Small intestine (tissue), 7 donors: Measurements from ENCODE around the gene LCE2D. TPM values are rescaled to one million over a fixed set of nuclear protein-coding genes. Genes with fewer than 3 reads are reported as not detected.
"Not testable (repeated sequence)": the region's sequence is repeated elsewhere in the genome, so short reads cannot be mapped to it uniquely, and the experiment has no call there.

Experiments
- DNase-seq, 2 donors: peaks; one replicate each; pipeline versions ENCODE4 v3.0.0 to v3.0.0-alpha.2; 2013
- FAIRE-seq: peaks from 2 replicates; lab custom pipeline; 2012; peaks lifted over from hg19 to GRCh38; lab: Jason Lieb, UNC
- H3K27ac ChIP-seq, 3 donors: one replicate each; pipeline ENCODE4 v1.5.1; 2013; ENCODE audit warnings: low read length in 2 of 3, mild to moderate bottlenecking in 2 of 3, control low read depth in 1 of 3, inconsistent platforms in 1 of 3, low read depth in 1 of 3, moderate library complexity in 1 of 3
- H3K27me3 ChIP-seq, 3 donors: one replicate each; pipeline ENCODE4 v1.6.1; 2013; ENCODE audit warnings: low read length in 3 of 3, inconsistent platforms in 1 of 3; ENCODE audit not compliant: control insufficient read depth in 3 of 3, insufficient read depth in 3 of 3
- H3K36me3 ChIP-seq, 3 donors: one replicate each; pipeline ENCODE4 v1.6.1; 2013; ENCODE audit warnings: low read length in 3 of 3, inconsistent platforms in 1 of 3, low read depth in 1 of 3, mild to moderate bottlenecking in 1 of 3, moderate library complexity in 1 of 3; ENCODE audit not compliant: control insufficient read depth in 3 of 3, insufficient read depth in 2 of 3
- H3K4me1 ChIP-seq, 3 donors: one replicate each; pipeline ENCODE4 v1.6.1; 2013; ENCODE audit warnings: low read length in 2 of 3, inconsistent platforms in 1 of 3, low read depth in 1 of 3, mild to moderate bottlenecking in 1 of 3, moderate library complexity in 1 of 3; ENCODE audit not compliant: control insufficient read depth in 3 of 3, insufficient read depth in 2 of 3
- H3K4me3 ChIP-seq, 3 donors: one replicate each; pipeline ENCODE4 v1.5.1; 2013; ENCODE audit warnings: low read length in 3 of 3, control low read depth in 1 of 3, inconsistent platforms in 1 of 3, low read depth in 1 of 3, mild to moderate bottlenecking in 1 of 3, moderate library complexity in 1 of 3
- H3K9me3 ChIP-seq, 2 donors: one replicate each; pipeline ENCODE4 v1.6.1; 2013; ENCODE audit warnings: low read depth in 1 of 2, low read length in 1 of 2; ENCODE audit not compliant: control insufficient read depth in 2 of 2, insufficient read depth in 1 of 2
- WGBS, 3 donors: extraction: QIAGEN DNeasy Blood & Tissue Kit; methylation state at CpG; one replicate each; pipeline ENCODE4 v1.1.7; 2013; 5-methylcytosine and 5-hydroxymethylcytosine counted together
- polyA plus RNA-seq, 4 donors: library from polyadenylated mRNA; stranded (reverse) in 3 of 4; unstranded in 1 of 4; fragments of 200-250 nt in 3 of 4; fragments of 120-200 nt in 1 of 4; gene quantifications; one replicate each; pipeline versions ENCODE4 v1.2.1 to v1.2.3, GENCODE V29; 2013
- donor health status: healthy with polysubstance abuse.
- donor health status: control.
- donor health status: control.
- donor health status: Bipolar disorder and iron deficiency.
- donor health status: healthy.

Gene LCE2D
- polyA plus RNA-seq, 4 donors: not detected

- Histone ChIP-seq H3K4me3 (no peak overlapping the region), H3K36me3 (no peaks in the 10 kb centered on the region), H3K9me3 (no peaks in the 10 kb centered on the region), H3K4me1 (no peaks in the 10 kb centered on the region), H3K27ac (no peak overlapping the region), H3K27me3 (peaks cover 0 to 1% (median 0%) of the 10 kb centered on the region in 3 donors)
- FAIRE-seq: no peak
- 48 to 62% (median 56%) methylated on average over 3 of the region's 3 CpGs for WGBS, 3 donors
- no peak for DNase-seq
These were observed 19.2 kb upstream of the LCE2D start for GRCh38 chr1:152643945-152644344.

DNA sequence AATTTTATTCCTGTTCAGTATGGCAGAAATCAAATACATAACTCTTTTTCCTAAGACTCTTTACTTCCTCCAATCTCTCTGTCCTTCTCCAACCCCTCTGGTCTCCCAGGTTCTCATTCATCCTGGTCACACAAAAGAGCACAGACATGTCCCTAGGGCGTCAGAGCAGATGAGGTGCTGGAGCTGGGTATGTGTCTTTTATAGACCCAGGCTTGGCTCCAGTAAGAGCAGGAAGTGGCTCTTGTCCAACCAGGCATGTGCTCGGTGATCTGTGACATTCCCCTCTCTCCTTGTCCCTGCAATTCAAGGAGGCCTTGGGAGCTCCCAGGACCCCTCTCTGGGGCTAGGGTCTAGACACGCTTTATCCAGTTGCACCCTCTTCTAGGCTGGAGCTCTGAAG lies 18.0 kb upstream of the LCE2D start:
- Histone ChIP-seq H3K36me3 (no peaks in the 10 kb centered on the region), H3K9me3 (no peaks in the 10 kb centered on the region), H3K4me1 (no peaks in the 10 kb centered on the region), H3K4me3 (no peak overlapping the region), H3K27me3 (peaks cover 0 to 1% (median 0%) of the 10 kb centered on the region in 3 donors), H3K27ac (no peak overlapping the region)
- FAIRE-seq (no peak), DNase-seq (no peak)
- 37 to 49% (median 41%) methylated on average over 3 of the region's 3 CpGs for WGBS, 3 donors

GRCh38 chr1:152646656-152647055 lies 16.5 kb upstream of the LCE2D start:
- H3K4me1 ChIP-seq: no peaks in the 10 kb centered on the region
- FAIRE-seq (no peak), DNase-seq (no peak)
- H3K27ac ChIP-seq: no peak overlapping the region
- no peaks in the 10 kb centered on the region for H3K36me3 ChIP-seq
- peaks cover 0 to 1% (median 0%) of the 10 kb centered on the region in 3 donors for H3K27me3 ChIP-seq
- no peaks in the 10 kb centered on the region for H3K9me3 ChIP-seq
- H3K4me3 ChIP-seq: no peak overlapping the region

GRCh38 chr1:152654110-152654509 lies 9.1 kb upstream of the LCE2D start:
- 27 to 30% (median 29%) methylated on average over 10 of the region's 10 CpGs for WGBS, 3 donors
- Histone ChIP-seq H3K9me3 (no peaks in the 10 kb centered on the region), H3K4me3 (no peak overlapping the region), H3K27me3 (peaks cover 0 to 10% (median 0%) of the 10 kb centered on the region in 3 donors), H3K27ac (no peak overlapping the region), H3K4me1 (no peaks in the 10 kb centered on the region), H3K36me3 (no peaks in the 10 kb centered on the region)
- FAIRE-seq (no peak), DNase-seq (peak; percentile 62 to 72)

- no peak overlapping the region for H3K4me3 ChIP-seq
- H3K27me3 ChIP-seq: peaks cover 0 to 10% (median 0%) of the 10 kb centered on the region in 3 donors
- 47 to 73% (median 56%) methylated on average over 2 of the region's 2 CpGs for WGBS, 3 donors
- DNase-seq (no peak), FAIRE-seq (no peak)
- no peaks in the 10 kb centered on the region for H3K9me3 ChIP-seq
- no peak overlapping the region for H3K27ac ChIP-seq
- no peaks in the 10 kb centered on the region for H3K36me3 ChIP-seq
- H3K4me1 ChIP-seq: no peaks in the 10 kb centered on the region
These were observed 6.7 kb upstream of the LCE2D start for GRCh38 chr1:152656459-152656858.

GRCh38 chr1:152657677-152658076 lies 5.5 kb upstream of the LCE2D start:
- Histone ChIP-seq H3K9me3 (no peaks in the 10 kb centered on the region), H3K36me3 (no peaks in the 10 kb centered on the region), H3K4me3 (no peak overlapping the region), H3K4me1 (no peaks in the 10 kb centered on the region), H3K27me3 (peaks cover 0 to 4% (median 0%) of the 10 kb centered on the region in 3 donors), H3K27ac (no peak overlapping the region)
- WGBS, 3 donors: 80 to 87% (median 83%) methylated on average over 4 of the region's 4 CpGs
- no peak for DNase-seq
- no peak for FAIRE-seq

- FAIRE-seq: no peak
- WGBS, 3 donors: 77 to 90% (median 86%) methylated on average over 3 of the region's 3 CpGs
- peak in 1 of 2 donors; percentile 50 for DNase-seq
- Histone ChIP-seq H3K27ac (no peak overlapping the region), H3K4me3 (no peak overlapping the region), H3K9me3 (no peaks in the 10 kb centered on the region), H3K27me3 (peaks cover 0 to 4% (median 0%) of the 10 kb centered on the region in 3 donors), H3K4me1 (no peaks in the 10 kb centered on the region), H3K36me3 (no peaks in the 10 kb centered on the region)
These were observed 4.5 kb upstream of the LCE2D start for GRCh38 chr1:152658649-152659048.

GRCh38 chr1:152666171-152666570 lies 3.0 kb downstream of the LCE2D start:
- not testable (repeated sequence) for DNase-seq, FAIRE-seq, H3K4me1 ChIP-seq, H3K27ac ChIP-seq, H3K9me3 ChIP-seq, H3K36me3 ChIP-seq, H3K27me3 ChIP-seq, H3K4me3 ChIP-seq
- 88 to 94% (median 94%) methylated on average over 1 of the region's 1 CpG for WGBS, 3 donors

GRCh38 chr1:152667648-152668047 lies 4.5 kb downstream of the LCE2D start:
- no peak overlapping the region for H3K27ac ChIP-seq
- WGBS, 3 donors: 84 to 93% (median 89%) methylated on average over 5 of the region's 5 CpGs
- no peak overlapping the region for H3K4me3 ChIP-seq
- FAIRE-seq (no peak), DNase-seq (no peak)
- H3K27me3 ChIP-seq: no peaks in the 10 kb centered on the region
- H3K4me1 ChIP-seq: no peaks in the 10 kb centered on the region
- no peaks in the 10 kb centered on the region for H3K36me3 ChIP-seq
- no peaks in the 10 kb centered on the region for H3K9me3 ChIP-seq
